GM12865 (cell line): ENCODE results near the gene ICOS.

ENCODE experiments used
- DNase-seq: peaks from one replicate; pipeline ENCODE4 v3.0.0; 2010; ENCODE audit warnings: low read depth
- H3K4me3 ChIP-seq: 2 replicates; pipeline ENCODE4 v1.5.1; 2011; ENCODE audit warnings: mild to moderate bottlenecking, low read depth, low read length, control low read depth
- TF ChIP-seq, protein P1 (sequence below): IDR thresholded peaks from 2 replicates; pipeline ENCODE4 v1.5.1; 2011; ENCODE audit warnings: low read length, control low read depth, low read depth, inconsistent platforms; ENCODE audit not compliant: insufficient read depth; ENCODE audit errors: missing control alignments

Gene ICOS

DNA sequence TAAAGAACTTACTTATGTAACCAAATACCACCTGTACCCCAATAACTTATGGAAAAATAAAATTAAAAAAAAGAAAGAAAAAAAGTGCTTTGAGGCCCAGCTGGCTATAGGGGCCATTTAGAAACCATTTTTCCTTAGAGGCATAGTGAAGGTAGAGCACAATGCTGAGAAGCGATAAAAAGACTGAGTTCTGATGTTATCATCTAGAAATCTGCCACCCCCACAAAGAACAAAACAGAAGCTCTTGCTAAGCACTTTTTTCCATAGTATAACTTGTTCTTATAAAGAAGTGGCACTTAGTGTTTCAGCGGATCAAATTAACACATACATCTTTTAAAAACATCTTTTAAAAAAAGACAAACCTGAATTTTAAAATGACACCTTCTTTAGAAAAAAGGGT, 51.4 kb downstream of the ICOS start:
- TF ChIP-seq, protein P1, sequence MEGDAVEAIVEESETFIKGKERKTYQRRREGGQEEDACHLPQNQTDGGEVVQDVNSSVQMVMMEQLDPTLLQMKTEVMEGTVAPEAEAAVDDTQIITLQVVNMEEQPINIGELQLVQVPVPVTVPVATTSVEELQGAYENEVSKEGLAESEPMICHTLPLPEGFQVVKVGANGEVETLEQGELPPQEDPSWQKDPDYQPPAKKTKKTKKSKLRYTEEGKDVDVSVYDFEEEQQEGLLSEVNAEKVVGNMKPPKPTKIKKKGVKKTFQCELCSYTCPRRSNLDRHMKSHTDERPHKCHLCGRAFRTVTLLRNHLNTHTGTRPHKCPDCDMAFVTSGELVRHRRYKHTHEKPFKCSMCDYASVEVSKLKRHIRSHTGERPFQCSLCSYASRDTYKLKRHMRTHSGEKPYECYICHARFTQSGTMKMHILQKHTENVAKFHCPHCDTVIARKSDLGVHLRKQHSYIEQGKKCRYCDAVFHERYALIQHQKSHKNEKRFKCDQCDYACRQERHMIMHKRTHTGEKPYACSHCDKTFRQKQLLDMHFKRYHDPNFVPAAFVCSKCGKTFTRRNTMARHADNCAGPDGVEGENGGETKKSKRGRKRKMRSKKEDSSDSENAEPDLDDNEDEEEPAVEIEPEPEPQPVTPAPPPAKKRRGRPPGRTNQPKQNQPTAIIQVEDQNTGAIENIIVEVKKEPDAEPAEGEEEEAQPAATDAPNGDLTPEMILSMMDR: no peak

DNA sequence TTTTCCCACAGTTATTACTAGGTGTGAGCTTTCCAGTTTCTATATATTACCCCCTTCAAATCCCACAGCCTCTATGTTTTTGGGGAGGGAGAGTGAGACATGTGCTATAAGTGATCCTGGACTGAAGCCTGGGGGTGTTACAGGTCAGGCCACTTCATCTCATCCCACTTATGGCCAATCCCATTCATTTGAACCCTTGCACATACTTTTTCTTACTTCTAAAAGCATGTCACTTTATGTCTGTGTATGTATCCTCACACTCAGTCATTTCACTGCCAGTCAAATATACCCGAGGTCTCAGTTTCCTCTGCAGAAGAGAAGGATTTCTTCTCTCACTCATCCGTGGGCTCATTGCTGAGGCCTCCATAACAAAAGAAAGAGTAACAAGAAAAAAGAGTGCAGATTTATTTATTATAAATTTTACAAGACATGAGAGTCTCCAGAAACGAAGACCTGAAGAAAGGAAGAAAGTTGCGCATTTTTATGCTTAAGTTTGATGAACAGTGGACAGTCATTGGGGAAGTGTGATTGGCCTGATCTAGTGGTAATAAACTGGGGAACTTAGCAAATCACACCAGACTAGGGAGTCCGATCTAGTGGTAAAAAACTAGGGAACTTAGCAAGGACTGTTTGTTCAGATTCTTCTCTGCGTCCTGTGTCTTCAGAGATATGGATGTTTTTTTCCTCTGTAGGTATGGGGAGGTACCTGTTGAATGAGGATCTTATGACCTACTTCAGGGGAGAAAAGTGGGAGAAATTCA, 52.1 kb downstream of the ICOS start:
- DNase-seq: no peak
- no peak overlapping the region for H3K4me3 ChIP-seq
- TF ChIP-seq, protein P1: no peak

More for the DNA sequence above, 51.4 kb downstream of the ICOS start:
- H3K4me3 ChIP-seq: no peak overlapping the region
- no peak for DNase-seq

DNA sequence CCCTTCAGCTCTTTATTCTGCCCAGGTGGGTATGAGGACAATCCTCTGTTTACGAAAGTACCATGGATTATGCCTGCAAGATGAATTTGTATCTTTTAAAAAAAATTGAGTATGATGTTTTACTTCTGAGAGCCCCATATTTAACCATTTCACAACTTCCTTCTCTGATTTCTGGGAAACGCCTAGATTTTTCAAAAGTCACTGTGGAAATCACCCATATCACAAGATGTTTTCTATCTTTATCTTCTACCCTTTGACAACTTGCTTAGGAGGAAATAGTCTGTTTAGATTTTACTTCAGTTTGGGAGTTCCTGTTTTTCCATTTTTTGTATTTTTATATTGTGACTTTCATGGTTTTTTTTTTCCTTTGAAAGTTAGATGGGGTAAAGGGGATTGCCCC, 53.0 kb downstream of the ICOS start:
- H3K4me3 ChIP-seq: no peak overlapping the region
- TF ChIP-seq, protein P1: no peak
- DNase-seq: no peak

DNA sequence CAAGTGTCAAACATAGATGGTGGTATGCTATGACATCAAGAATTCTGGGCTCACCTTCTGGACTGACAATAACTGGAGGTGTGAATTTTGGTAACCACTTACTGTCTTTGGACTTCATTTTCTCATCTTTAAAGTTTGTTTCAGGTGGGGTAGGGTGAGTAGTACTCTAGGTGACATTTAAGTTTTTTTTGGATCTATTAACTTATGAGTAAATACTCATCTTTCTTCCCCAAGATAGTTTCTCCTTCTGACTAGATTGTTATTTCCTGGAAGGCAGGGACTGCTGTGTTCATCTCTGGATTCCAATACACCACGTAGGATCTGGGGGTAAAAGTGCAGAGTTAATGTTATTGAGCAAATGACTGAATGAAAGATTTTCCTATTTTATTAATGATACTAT, 55.9 kb downstream of the ICOS start:
- no peak overlapping the region for H3K4me3 ChIP-seq
- TF ChIP-seq, protein P1: no peak
- DNase-seq: no peak

DNA sequence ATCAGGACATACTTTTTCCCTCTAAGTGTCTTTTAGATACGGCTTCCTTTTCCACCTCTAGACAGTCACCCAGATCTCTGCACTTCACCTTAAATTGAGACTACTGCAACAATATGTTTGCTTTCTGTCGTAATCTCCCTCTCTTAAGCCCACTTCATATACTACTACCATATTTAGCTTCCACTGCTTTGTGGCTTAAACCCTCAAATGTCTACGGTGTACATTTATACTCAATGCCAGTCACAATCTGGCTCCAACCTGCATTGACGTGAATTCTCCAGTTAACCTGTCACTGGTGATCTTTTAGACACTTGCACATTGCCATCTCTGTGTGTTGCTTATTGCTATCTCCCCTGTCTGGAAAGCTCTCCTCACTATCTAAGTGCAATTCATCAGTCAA, 56.4 kb downstream of the ICOS start:
- DNase-seq: no peak
- no peak overlapping the region for H3K4me3 ChIP-seq
- TF ChIP-seq, protein P1: no peak

DNA sequence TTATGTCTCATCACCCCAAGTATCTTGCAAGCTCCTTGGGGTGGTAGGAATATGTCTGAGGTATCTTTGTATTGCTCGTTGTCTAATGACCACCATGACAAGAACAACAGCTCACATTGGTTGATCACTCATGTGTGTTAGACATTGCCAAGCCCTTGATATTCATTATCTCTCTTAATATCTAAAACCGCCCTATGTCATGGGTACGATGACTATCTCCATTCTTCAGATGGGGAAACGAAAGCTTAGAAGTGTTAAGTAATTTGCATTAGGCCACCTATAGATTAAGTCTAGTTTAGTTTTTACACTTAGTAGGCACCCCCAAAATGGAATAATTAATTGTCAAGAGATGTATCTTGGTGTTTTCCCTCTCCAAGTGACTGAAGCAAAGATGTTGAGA, 57.0 kb downstream of the ICOS start:
- TF ChIP-seq, protein P1: no peak
- no peak overlapping the region for H3K4me3 ChIP-seq
- DNase-seq: no peak

DNA sequence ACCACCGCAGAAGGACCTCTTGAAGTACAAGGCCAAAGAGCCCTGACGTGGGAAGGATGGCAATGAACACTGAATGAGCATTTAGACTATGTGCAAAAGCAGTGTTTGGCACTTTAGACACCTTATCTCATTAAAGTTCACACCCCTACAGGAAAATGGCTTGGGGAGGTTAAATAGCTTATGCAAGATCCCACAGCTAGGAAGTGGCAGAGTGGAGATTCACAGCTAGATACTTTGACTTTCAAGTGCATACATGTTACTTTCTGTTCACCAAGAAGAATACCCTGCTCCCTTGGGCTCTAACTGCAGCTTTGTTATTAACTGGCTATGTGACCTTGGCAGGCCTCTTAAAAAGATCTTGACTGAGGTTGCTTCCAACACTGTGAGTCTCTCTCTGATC, 58.2 kb downstream of the ICOS start:
- DNase-seq: no peak
- TF ChIP-seq, protein P1: no peak
- H3K4me3 ChIP-seq: no peak overlapping the region
